Measurements from ENCODE around the gene BMPER.

DNA sequence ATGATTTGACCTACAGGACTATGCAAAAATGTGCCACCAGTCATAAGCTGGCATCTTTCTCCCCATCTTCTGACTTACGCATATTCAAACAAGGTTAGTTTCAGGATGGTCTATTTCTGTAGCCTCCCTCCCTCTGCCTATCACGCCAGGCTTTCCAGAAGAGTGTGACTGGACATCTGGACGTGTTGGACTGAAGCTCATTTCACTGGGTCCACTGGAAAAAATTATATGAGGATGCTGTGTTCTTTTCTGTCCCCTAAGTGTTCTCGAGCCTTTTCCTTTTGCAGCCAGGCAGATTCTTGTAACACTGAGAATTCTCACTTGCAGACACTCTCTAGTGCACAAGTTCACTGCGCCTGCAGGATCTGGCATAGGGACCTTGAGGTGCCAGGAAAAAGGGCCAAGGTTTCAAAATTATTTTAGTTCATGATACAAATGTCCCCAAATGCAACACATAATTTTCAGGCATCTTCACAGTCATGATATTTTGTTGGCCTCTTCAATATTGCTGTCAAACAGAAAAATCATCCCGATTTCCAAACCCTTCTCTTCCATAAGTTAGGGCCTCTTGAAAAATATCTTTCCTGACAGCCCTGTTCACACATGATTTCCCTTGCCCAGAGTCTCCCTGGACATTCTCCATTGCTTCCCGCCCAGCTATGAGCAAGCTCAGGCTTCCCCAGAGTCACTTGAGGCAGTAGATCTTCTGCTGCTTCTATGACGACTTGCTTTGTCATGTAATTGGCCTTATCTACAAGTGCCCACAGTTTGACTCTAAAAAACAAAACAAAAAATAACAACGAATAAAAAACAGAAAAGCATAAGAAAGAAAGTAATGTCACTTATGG is 170.4 kb downstream of the BMPER start:
- no peak for TF ChIP-seq SUZ12 (IDR thresholded peaks at IDR 0.05; ENCODE audit: low read length)
- TF ChIP-seq JUN (IDR thresholded peaks at IDR 0.05; ENCODE audit: low read depth, low read length): no peak
- TF ChIP-seq, protein P1, sequence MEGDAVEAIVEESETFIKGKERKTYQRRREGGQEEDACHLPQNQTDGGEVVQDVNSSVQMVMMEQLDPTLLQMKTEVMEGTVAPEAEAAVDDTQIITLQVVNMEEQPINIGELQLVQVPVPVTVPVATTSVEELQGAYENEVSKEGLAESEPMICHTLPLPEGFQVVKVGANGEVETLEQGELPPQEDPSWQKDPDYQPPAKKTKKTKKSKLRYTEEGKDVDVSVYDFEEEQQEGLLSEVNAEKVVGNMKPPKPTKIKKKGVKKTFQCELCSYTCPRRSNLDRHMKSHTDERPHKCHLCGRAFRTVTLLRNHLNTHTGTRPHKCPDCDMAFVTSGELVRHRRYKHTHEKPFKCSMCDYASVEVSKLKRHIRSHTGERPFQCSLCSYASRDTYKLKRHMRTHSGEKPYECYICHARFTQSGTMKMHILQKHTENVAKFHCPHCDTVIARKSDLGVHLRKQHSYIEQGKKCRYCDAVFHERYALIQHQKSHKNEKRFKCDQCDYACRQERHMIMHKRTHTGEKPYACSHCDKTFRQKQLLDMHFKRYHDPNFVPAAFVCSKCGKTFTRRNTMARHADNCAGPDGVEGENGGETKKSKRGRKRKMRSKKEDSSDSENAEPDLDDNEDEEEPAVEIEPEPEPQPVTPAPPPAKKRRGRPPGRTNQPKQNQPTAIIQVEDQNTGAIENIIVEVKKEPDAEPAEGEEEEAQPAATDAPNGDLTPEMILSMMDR (IDR thresholded peaks at IDR 0.05; ENCODE audit: control extremely low read depth in 1 of 3, insufficient read depth in 1 of 3, low read depth in 1 of 3, low read length in 3 of 3): no peak
- TF ChIP-seq POLR2A (IDR thresholded peaks at IDR 0.05; ENCODE audit: control extremely low read depth in 1 of 2, low read depth in 2 of 2, low read length in 2 of 2): no peak
- TF ChIP-seq RAD21 (IDR thresholded peaks at IDR 0.05 in 1 of 2, conservative IDR thresholded peaks at IDR 0.05 in 1 of 2; ENCODE audit: low read depth in 2 of 2, low read length in 2 of 2): no peak
- TF ChIP-seq BACH1 (IDR thresholded peaks at IDR 0.05; ENCODE audit: low read length): no peak
- TF ChIP-seq CHD1 (IDR thresholded peaks at IDR 0.05; ENCODE audit: low read depth, low read length): no peak
- TF ChIP-seq, protein P2, sequence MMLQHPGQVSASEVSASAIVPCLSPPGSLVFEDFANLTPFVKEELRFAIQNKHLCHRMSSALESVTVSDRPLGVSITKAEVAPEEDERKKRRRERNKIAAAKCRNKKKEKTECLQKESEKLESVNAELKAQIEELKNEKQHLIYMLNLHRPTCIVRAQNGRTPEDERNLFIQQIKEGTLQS (IDR thresholded peaks at IDR 0.05; ENCODE audit: insufficient read depth, low read depth, low read length): no peak

All from H1 (cell line).